ENCODE results near the gene TRIM71. TPM values are rescaled to one million over a fixed set of nuclear protein-coding genes. Genes with fewer than 3 reads are reported as not detected.

TRIM71 gene
- total RNA-seq, 2 donors from 2014 or later: 154 to 169 TPM

DNA sequence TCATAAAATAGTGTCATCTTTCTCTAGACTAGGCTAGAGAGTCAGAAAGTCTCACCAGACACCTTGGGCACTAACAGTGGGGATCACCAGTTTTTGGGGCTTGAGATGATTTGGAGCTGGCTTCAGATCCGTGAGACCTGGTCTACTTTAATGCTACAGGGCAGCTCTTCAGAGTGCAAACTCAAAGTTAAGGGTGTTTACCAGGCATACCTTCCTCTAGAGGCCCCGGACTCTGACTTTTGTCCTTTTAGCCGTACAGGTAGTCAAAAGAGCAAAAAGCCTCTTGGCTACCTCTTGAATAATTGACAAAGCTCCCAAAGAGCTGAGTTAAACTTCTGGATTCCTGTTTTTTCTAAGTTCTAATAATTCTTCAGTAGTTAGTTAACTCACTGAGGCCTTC is 92.2 kb downstream of the TRIM71 start:
- no peaks in the 10 kb centered on the region for H3K36me3 Mint-ChIP-seq (ENCODE audit: low read depth)
- Histone ChIP-seq H3K4me3 (ENCODE audit: low read length) (no peak overlapping the region), H3K27ac (ENCODE audit: low read depth, low read length) (no peak overlapping the region), H3K36me3 (ENCODE audit: control insufficient read depth, insufficient read depth, low read length) (no peaks in the 10 kb centered on the region), H3K9ac (ENCODE audit: extremely low read depth, low read length, poor library complexity, severe bottlenecking) (no peak overlapping the region), H3K9me3 (ENCODE audit: control insufficient read depth, low read length) (no peaks in the 10 kb centered on the region), H3K4me1 (ENCODE audit: control insufficient read depth, insufficient read depth, low read length) (no peaks in the 10 kb centered on the region), H3K27me3 (ENCODE audit: control insufficient read depth, insufficient read depth, low read length, poor library complexity, severe bottlenecking) (no peaks in the 10 kb centered on the region)
- peaks cover 2% of the 10 kb centered on the region for H3K9me3 Mint-ChIP-seq
- WGBS, 2 experiments (ENCODE audit: insufficient coverage in 1 of 2, insufficient read length in 1 of 2): 94 to 95% methylated on average over 3 of the region's 3 CpGs
- no peak overlapping the region for H3K27ac Mint-ChIP-seq
- no peak for DNase-seq
- no peaks in the 10 kb centered on the region for H3K4me1 Mint-ChIP-seq
- H3K4me3 Mint-ChIP-seq: no peak overlapping the region
- H3K27me3 Mint-ChIP-seq (ENCODE audit: insufficient read depth): no peaks in the 10 kb centered on the region
- no peak for TF ChIP-seq CTCF (conservative IDR thresholded peaks at IDR 0.05)

GRCh38 chr3:32910954-32911353 is 93.2 kb downstream of the TRIM71 start:
- no peak for DNase-seq
- peaks cover 2% of the 10 kb centered on the region for H3K9me3 Mint-ChIP-seq
- no peaks in the 10 kb centered on the region for H3K4me1 Mint-ChIP-seq
- no peak overlapping the region for H3K4me3 Mint-ChIP-seq
- H3K36me3 Mint-ChIP-seq (ENCODE audit: low read depth): no peaks in the 10 kb centered on the region
- H3K4me3 ChIP-seq (ENCODE audit: low read length): no peak overlapping the region
- H3K9me3 ChIP-seq (ENCODE audit: control insufficient read depth, low read length): no peaks in the 10 kb centered on the region
- H3K36me3 ChIP-seq (ENCODE audit: control insufficient read depth, insufficient read depth, low read length): no peaks in the 10 kb centered on the region
- 98 to 100% methylated on average over 1 to 2 of the region's 2 CpGs for WGBS, 2 experiments (ENCODE audit: insufficient coverage in 1 of 2, insufficient read length in 1 of 2)
- H3K4me1 ChIP-seq (ENCODE audit: control insufficient read depth, insufficient read depth, low read length): no peaks in the 10 kb centered on the region
- no peak for TF ChIP-seq CTCF (conservative IDR thresholded peaks at IDR 0.05)
- H3K9ac ChIP-seq (ENCODE audit: extremely low read depth, low read length, poor library complexity, severe bottlenecking): no peak overlapping the region
- H3K27me3 ChIP-seq (ENCODE audit: control insufficient read depth, insufficient read depth, low read length, poor library complexity, severe bottlenecking): no peaks in the 10 kb centered on the region
- no peak overlapping the region for H3K27ac ChIP-seq (ENCODE audit: low read depth, low read length)
- no peaks in the 10 kb centered on the region for H3K27me3 Mint-ChIP-seq (ENCODE audit: insufficient read depth)
- H3K27ac Mint-ChIP-seq: no peak overlapping the region

- Histone ChIP-seq H3K36me3 (ENCODE audit: control insufficient read depth, insufficient read depth, low read length) (no peaks in the 10 kb centered on the region), H3K9me3 (ENCODE audit: control insufficient read depth, low read length) (peaks cover 5% of the 10 kb centered on the region), H3K27ac (ENCODE audit: low read depth, low read length) (no peak overlapping the region), H3K27me3 (ENCODE audit: control insufficient read depth, insufficient read depth, low read length, poor library complexity, severe bottlenecking) (no peaks in the 10 kb centered on the region), H3K9ac (ENCODE audit: extremely low read depth, low read length, poor library complexity, severe bottlenecking) (no peak overlapping the region), H3K4me1 (ENCODE audit: control insufficient read depth, insufficient read depth, low read length) (no peaks in the 10 kb centered on the region), H3K4me3 (ENCODE audit: low read length) (no peak overlapping the region)
- no peak for TF ChIP-seq CTCF (conservative IDR thresholded peaks at IDR 0.05)
- no peaks in the 10 kb centered on the region for H3K36me3 Mint-ChIP-seq (ENCODE audit: low read depth)
- H3K27me3 Mint-ChIP-seq (ENCODE audit: insufficient read depth): no peaks in the 10 kb centered on the region
- no peak for DNase-seq
- H3K4me3 Mint-ChIP-seq: no peak overlapping the region
- peaks cover 2% of the 10 kb centered on the region for H3K9me3 Mint-ChIP-seq
- no peak overlapping the region for H3K27ac Mint-ChIP-seq
- no peaks in the 10 kb centered on the region for H3K4me1 Mint-ChIP-seq
- 95 to 100% methylated on average over 1 of the region's 1 CpG for WGBS, 2 experiments (ENCODE audit: insufficient coverage in 1 of 2, insufficient read length in 1 of 2)
These were observed 94.2 kb downstream of the TRIM71 start for GRCh38 chr3:32912046-32912445.
